Mesodermal cell (in vitro differentiated cells): ENCODE measurements around the gene RNLS.

Experiments
- H3K27ac ChIP-seq: 2 replicates; pipeline ENCODE4 v1.7.0; 2013; ENCODE audit warnings: mild to moderate bottlenecking, low read depth, low read length, moderate library complexity; ENCODE audit not compliant: severe bottlenecking
- H3K36me3 ChIP-seq: 2 replicates; pipeline ENCODE4 v1.7.1; 2013; ENCODE audit warnings: mild to moderate bottlenecking, low read length, moderate library complexity; ENCODE audit not compliant: control insufficient read depth, insufficient read depth
- H3K4me1 ChIP-seq: one replicate; pipeline ENCODE4 v1.7.1; 2013; ENCODE audit warnings: mild to moderate bottlenecking, low read length; ENCODE audit not compliant: insufficient read depth, control insufficient read depth, poor library complexity, severe bottlenecking
- H3K4me3 ChIP-seq: 2 replicates; pipeline ENCODE4 v1.7.0; 2013; ENCODE audit warnings: low read length, control low read depth, mild to moderate bottlenecking; ENCODE audit not compliant: insufficient read depth, poor library complexity, severe bottlenecking; ENCODE audit errors: extremely low read depth
- H3K9me3 ChIP-seq: 2 replicates; pipeline ENCODE4 v1.7.1; 2013; ENCODE audit warnings: mild to moderate bottlenecking, low read length, moderate library complexity; ENCODE audit not compliant: control insufficient read depth
- WGBS, 2 experiments: methylation state at CpG; one replicate each; pipeline ENCODE4 v1.1.5; 2013; ENCODE audit warnings: missing lambda C conversion rate in 2 of 2; ENCODE audit not compliant: insufficient coverage in 2 of 2; 5-methylcytosine and 5-hydroxymethylcytosine counted together

The RNLS gene

GRCh38 chr10:88459530-88459929 is 123.6 kb downstream of the RNLS start:
- H3K4me1 ChIP-seq, result no peaks in the 10 kb centered on the region
- H3K27ac ChIP-seq, result no peak overlapping the region
- no peaks in the 10 kb centered on the region for H3K36me3 ChIP-seq
- H3K4me3 ChIP-seq, result no peak overlapping the region
- 77 to 85% methylated on average over 3 to 4 of the region's 4 CpGs for WGBS, 2 experiments
- H3K9me3 ChIP-seq, result no peaks in the 10 kb centered on the region

- H3K4me1 ChIP-seq, result no peaks in the 10 kb centered on the region
- WGBS, 2 experiments, result 83 to 91% methylated on average over 3 of the region's 3 CpGs
- H3K36me3 ChIP-seq, result no peaks in the 10 kb centered on the region
- no peak overlapping the region for H3K27ac ChIP-seq
- H3K4me3 ChIP-seq, result no peak overlapping the region
- H3K9me3 ChIP-seq, result no peaks in the 10 kb centered on the region
Measured at GRCh38 chr10:88458209-88458608, 124.9 kb downstream of the RNLS start.

- H3K4me1 ChIP-seq, result no peaks in the 10 kb centered on the region
- no peaks in the 10 kb centered on the region for H3K36me3 ChIP-seq
- H3K9me3 ChIP-seq, result no peaks in the 10 kb centered on the region
- 79 to 88% methylated on average over 2 to 3 of the region's 3 CpGs for WGBS, 2 experiments
- no peak overlapping the region for H3K4me3 ChIP-seq
- no peak overlapping the region for H3K27ac ChIP-seq
Measured at GRCh38 chr10:88457660-88458059, 125.5 kb downstream of the RNLS start.

GRCh38 chr10:88456730-88457129 is 126.4 kb downstream of the RNLS start:
- no peaks in the 10 kb centered on the region for H3K36me3 ChIP-seq
- WGBS, 2 experiments, result 100% methylated on average over 1 of the region's 3 CpGs; no CpG with 5 or more reads in 1 of the 2 experiments
- no peak overlapping the region for H3K4me3 ChIP-seq
- no peaks in the 10 kb centered on the region for H3K9me3 ChIP-seq
- H3K4me1 ChIP-seq, result no peaks in the 10 kb centered on the region
- H3K27ac ChIP-seq, result no peak overlapping the region

GRCh38 chr10:88455831-88456230 is 127.3 kb downstream of the RNLS start:
- no peaks in the 10 kb centered on the region for H3K4me1 ChIP-seq
- 80% methylated on average over 1 of the region's 2 CpGs; no CpG with 5 or more reads in 1 of the 2 experiments for WGBS, 2 experiments
- no peak overlapping the region for H3K27ac ChIP-seq
- H3K9me3 ChIP-seq, result no peaks in the 10 kb centered on the region
- no peaks in the 10 kb centered on the region for H3K36me3 ChIP-seq
- H3K4me3 ChIP-seq, result no peak overlapping the region

- WGBS, 2 experiments, result no CpG with 5 or more reads among the region's 1 CpG
- H3K27ac ChIP-seq, result no peak overlapping the region
- no peaks in the 10 kb centered on the region for H3K9me3 ChIP-seq
- no peaks in the 10 kb centered on the region for H3K4me1 ChIP-seq
- H3K36me3 ChIP-seq, result no peaks in the 10 kb centered on the region
- H3K4me3 ChIP-seq, result no peak overlapping the region
Measured at GRCh38 chr10:88450201-88450600, 132.9 kb downstream of the RNLS start.

GRCh38 chr10:88442716-88443115 is 140.4 kb downstream of the RNLS start:
- H3K4me3 ChIP-seq, result no peak overlapping the region
- WGBS, 2 experiments, result 65 to 90% methylated on average over 3 to 4 of the region's 4 CpGs

GRCh38 chr10:88440541-88440940 is 142.6 kb downstream of the RNLS start:
- Histone ChIP-seq H3K36me3 (no peaks in the 10 kb centered on the region), H3K4me1 (no peaks in the 10 kb centered on the region), H3K4me3 (no peak overlapping the region), H3K27ac (no peak overlapping the region), H3K9me3 (no peaks in the 10 kb centered on the region)

More at GRCh38 chr10:88442716-88443115, 140.4 kb downstream of the RNLS start:
- H3K36me3 ChIP-seq, result no peaks in the 10 kb centered on the region
- no peaks in the 10 kb centered on the region for H3K4me1 ChIP-seq
- no peaks in the 10 kb centered on the region for H3K9me3 ChIP-seq
- H3K27ac ChIP-seq, result no peak overlapping the region

GRCh38 chr10:88439932-88440331 is 143.2 kb downstream of the RNLS start:
- no peak overlapping the region for H3K4me3 ChIP-seq
- H3K4me1 ChIP-seq, result no peaks in the 10 kb centered on the region
- H3K36me3 ChIP-seq, result no peaks in the 10 kb centered on the region
- no peak overlapping the region for H3K27ac ChIP-seq
- H3K9me3 ChIP-seq, result no peaks in the 10 kb centered on the region

GRCh38 chr10:88437411-88437810 is 145.7 kb downstream of the RNLS start:
- no peaks in the 10 kb centered on the region for H3K4me1 ChIP-seq
- H3K36me3 ChIP-seq, result no peaks in the 10 kb centered on the region
- no peak overlapping the region for H3K4me3 ChIP-seq
- no peak overlapping the region for H3K27ac ChIP-seq
- H3K9me3 ChIP-seq, result no peaks in the 10 kb centered on the region

- no peak overlapping the region for H3K27ac ChIP-seq
- H3K9me3 ChIP-seq, result no peaks in the 10 kb centered on the region
- WGBS, 2 experiments, result 73 to 90% methylated on average over 1 to 2 of the region's 2 CpGs
Measured at GRCh38 chr10:88433565-88434186, 149.4 kb downstream of the RNLS start.

More at GRCh38 chr10:88433565-88434186, 149.4 kb downstream of the RNLS start:
- Histone ChIP-seq H3K4me1 (peaks cover under 1% of the 10 kb centered on the region), H3K4me3 (no peak overlapping the region), H3K36me3 (no peaks in the 10 kb centered on the region)
